ENCODE results near the gene GUK1. TPM values are rescaled to one million over a fixed set of nuclear protein-coding genes. Genes with fewer than 3 reads are reported as not detected.

GUK1 gene
- total and polyA plus RNA-seq, 2 of the 4 experiments (the other 2 are of a cell fraction), result 465 to 548 TPM

GRCh38 chr1:228184152-228184551 lies 44.1 kb downstream of the GUK1 start:
- no peak for TF ChIP-seq RCOR1 (IDR thresholded peaks at IDR 0.05; ENCODE audit: insufficient replicate concordance, low read length)
- TF ChIP-seq MAZ (IDR thresholded peaks at IDR 0.05; ENCODE audit: borderline replicate concordance, low read depth, low read length), result no peak
- TF ChIP-seq CEBPB (IDR thresholded peaks at IDR 0.05; ENCODE audit: low read depth, low read length), result no peak
- TF ChIP-seq, protein P1, sequence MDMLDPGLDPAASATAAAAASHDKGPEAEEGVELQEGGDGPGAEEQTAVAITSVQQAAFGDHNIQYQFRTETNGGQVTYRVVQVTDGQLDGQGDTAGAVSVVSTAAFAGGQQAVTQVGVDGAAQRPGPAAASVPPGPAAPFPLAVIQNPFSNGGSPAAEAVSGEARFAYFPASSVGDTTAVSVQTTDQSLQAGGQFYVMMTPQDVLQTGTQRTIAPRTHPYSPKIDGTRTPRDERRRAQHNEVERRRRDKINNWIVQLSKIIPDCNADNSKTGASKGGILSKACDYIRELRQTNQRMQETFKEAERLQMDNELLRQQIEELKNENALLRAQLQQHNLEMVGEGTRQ (IDR thresholded peaks at IDR 0.05; ENCODE audit: low read depth, low read length), result no peak
- TF ChIP-seq, protein P2, sequence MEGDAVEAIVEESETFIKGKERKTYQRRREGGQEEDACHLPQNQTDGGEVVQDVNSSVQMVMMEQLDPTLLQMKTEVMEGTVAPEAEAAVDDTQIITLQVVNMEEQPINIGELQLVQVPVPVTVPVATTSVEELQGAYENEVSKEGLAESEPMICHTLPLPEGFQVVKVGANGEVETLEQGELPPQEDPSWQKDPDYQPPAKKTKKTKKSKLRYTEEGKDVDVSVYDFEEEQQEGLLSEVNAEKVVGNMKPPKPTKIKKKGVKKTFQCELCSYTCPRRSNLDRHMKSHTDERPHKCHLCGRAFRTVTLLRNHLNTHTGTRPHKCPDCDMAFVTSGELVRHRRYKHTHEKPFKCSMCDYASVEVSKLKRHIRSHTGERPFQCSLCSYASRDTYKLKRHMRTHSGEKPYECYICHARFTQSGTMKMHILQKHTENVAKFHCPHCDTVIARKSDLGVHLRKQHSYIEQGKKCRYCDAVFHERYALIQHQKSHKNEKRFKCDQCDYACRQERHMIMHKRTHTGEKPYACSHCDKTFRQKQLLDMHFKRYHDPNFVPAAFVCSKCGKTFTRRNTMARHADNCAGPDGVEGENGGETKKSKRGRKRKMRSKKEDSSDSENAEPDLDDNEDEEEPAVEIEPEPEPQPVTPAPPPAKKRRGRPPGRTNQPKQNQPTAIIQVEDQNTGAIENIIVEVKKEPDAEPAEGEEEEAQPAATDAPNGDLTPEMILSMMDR (conservative IDR thresholded peaks at IDR 0.05; ENCODE audit: low read depth, low read length), result no peak
- TF ChIP-seq CHD1 (IDR thresholded peaks at IDR 0.05; ENCODE audit: low read depth, low read length), result no peak
- TF ChIP-seq MAFK (IDR thresholded peaks at IDR 0.05; ENCODE audit: low read depth, low read length), result no peak
- no peak for TF ChIP-seq BHLHE40 (IDR thresholded peaks at IDR 0.05; ENCODE audit: low read depth, low read length)
- TF ChIP-seq RAD21 (IDR thresholded peaks at IDR 0.05; ENCODE audit: low read length), result no peak
- no peak for TF ChIP-seq RFX5 (IDR thresholded peaks at IDR 0.05; ENCODE audit: low read depth, low read length)
- no peak for TF ChIP-seq POLR2A (IDR thresholded peaks at IDR 0.05; ENCODE audit: low read depth, low read length)
- no peak for TF ChIP-seq ELK1 (IDR thresholded peaks at IDR 0.05; ENCODE audit: borderline replicate concordance, low read depth, low read length)
- no peak for TF ChIP-seq FOS (IDR thresholded peaks at IDR 0.05; ENCODE audit: low read depth, low read length)
- no peak for TF ChIP-seq SMC3 (IDR thresholded peaks at IDR 0.05; ENCODE audit: low read depth, low read length)
- Histone ChIP-seq H2BK120ac (ENCODE audit: low read depth, low read length) (no peak overlapping the region), H3K4me1 (ENCODE audit: control insufficient read depth, insufficient read depth, low read length) (peaks cover 4% of the 10 kb centered on the region; the same call in 1 of the 2 replicates), H4K5ac (ENCODE audit: low read depth, low read length) (no peak overlapping the region), H2AK5ac (ENCODE audit: low read depth, low read length) (no peak overlapping the region), H2BK5ac (ENCODE audit: low read depth, low read length, poor library complexity, severe bottlenecking) (no peak overlapping the region), H3K79me1 (ENCODE audit: low read depth in 1 of 2, low read length in 2 of 2) (peaks cover 0 to 8% of the 10 kb centered on the region in 2 experiments; a peak in 2 of 4 replicates), H3K36me3 (ENCODE audit: control insufficient read depth, insufficient read depth, low read length) (no peaks in the 10 kb centered on the region), H3K23ac (ENCODE audit: low read depth, low read length) (no peak overlapping the region), H4K91ac (ENCODE audit: insufficient read depth, low read depth, low read length) (no peak overlapping the region), H2AFZ (replicated peaks; ENCODE audit: low read length, poor library complexity) (no peak overlapping the region), H3K4me3 (ENCODE audit: insufficient read depth, low read depth, low read length) (no peak overlapping the region), H3K9ac (ENCODE audit: low read depth, low read length) (no peak overlapping the region), H2BK20ac (ENCODE audit: low read depth, low read length) (no peak overlapping the region), H3K9me1 (ENCODE audit: insufficient read depth, low read length) (peaks cover 12% of the 10 kb centered on the region), H3K56ac (ENCODE audit: extremely low read depth, insufficient read depth, low read length) (no peak overlapping the region), H3K9me3 (ENCODE audit: control insufficient read depth, insufficient read depth, low read length) (0 out of 2 replicates have a peak, but pooled peaks cover 2% of the 10 kb centered on the region), H3K14ac (replicated peaks; ENCODE audit: low read depth, low read length) (no peak overlapping the region), H3K18ac (ENCODE audit: low read depth, low read length) (no peak overlapping the region), H2BK15ac (ENCODE audit: low read depth, low read length) (no peak overlapping the region; the same call in 2 of the 3 replicates), H2AK9ac (replicated peaks; ENCODE audit: low read depth, low read length, poor library complexity) (no peak overlapping the region), H3K4ac (ENCODE audit: low read depth, low read length) (no peak overlapping the region), H3K27me3 (ENCODE audit: control insufficient read depth, insufficient read depth, low read length) (no peaks in the 10 kb centered on the region), H4K20me1 (ENCODE audit: insufficient read depth, low read length) (no peaks in the 10 kb centered on the region), H4K8ac (ENCODE audit: low read depth in 2 of 2, low read length in 2 of 2) (no peak overlapping the region), H3K4me2 (ENCODE audit: low read depth, low read length) (no peak overlapping the region), H3K27ac (ENCODE audit: insufficient read depth, low read length) (no peak overlapping the region)
- DNase-seq (no peak), ATAC-seq (ENCODE audit: low read depth) (no peak)
- intact Hi-C loops (cut with micrococcal nuclease), result no loop called here
- CTCF ChIA-PET, result no interaction called here
- BruUV-seq (replicated peaks), result no TSS peak
- POLR2A ChIA-PET (ENCODE audit: unreplicated experiment), result no interaction called here
- in situ Hi-C loops (cut with MboI; ENCODE audit: low sequenced_read_pairs), result no loop called here
- dilution Hi-C loops (cut with HindIII; ENCODE audit: low sequenced_read_pairs, unreplicated experiment), result no loop called here
- no CpG with 5 or more reads among the region's 7 CpGs for WGBS, 2 experiments (ENCODE audit: extremely low coverage in 2 of 2, insufficient read length in 1 of 2)
